Natural killer cell (primary cell): ENCODE data around the gene FRY. TPM values are rescaled to one million over a fixed set of nuclear protein-coding genes. Genes with fewer than 3 reads are reported as not detected.

Experiments
- ATAC-seq, 3 donors: fragments of 150-1000 bp in 2 of 3; fragments of 200-7000 bp in 1 of 3; cut with Tn5 transposase; 1 replicate in 1 of 3; 2 replicates in 2 of 3; pipeline ENCODE4 v1.10.0; 2021; ENCODE audit warnings: mild to moderate bottlenecking in 2 of 3, moderate library complexity in 2 of 3
- DNase-seq, 2 donors: peaks; one replicate each; pipeline versions ENCODE4 v3.0.0 to v3.0.0-alpha.2; 2013 to 2021; ENCODE audit warnings: mixed read lengths in 1 of 2
- H3K27ac ChIP-seq: one replicate; pipeline ENCODE4 v1.5.1; 2013; ENCODE audit warnings: mild to moderate bottlenecking, low read length
- H3K27me3 ChIP-seq: one replicate; pipeline ENCODE4 v1.6.1; 2013; ENCODE audit warnings: low read length; ENCODE audit not compliant: control insufficient read depth, insufficient read depth
- H3K36me3 ChIP-seq: one replicate; pipeline ENCODE4 v1.6.1; 2013; ENCODE audit warnings: low read length; ENCODE audit not compliant: control insufficient read depth, insufficient read depth
- H3K4me1 ChIP-seq: one replicate; pipeline ENCODE4 v1.6.1; 2013; ENCODE audit warnings: low read length; ENCODE audit not compliant: control insufficient read depth, insufficient read depth
- H3K4me3 ChIP-seq: one replicate; pipeline ENCODE4 v1.5.1; 2013; ENCODE audit warnings: low read length
- H3K9me3 ChIP-seq: one replicate; pipeline ENCODE4 v1.6.1; 2013; ENCODE audit warnings: low read length; ENCODE audit not compliant: control insufficient read depth, insufficient read depth
- H3K27ac Mint-ChIP-seq, 2 donors: one replicate each; pipeline ENCODE4 v1.8.0; 2022; ENCODE audit warnings: mild to moderate bottlenecking in 2 of 2, mixed read lengths in 2 of 2, moderate library complexity in 1 of 2
- H3K27me3 Mint-ChIP-seq, 2 donors: one replicate each; pipeline ENCODE4 v1.8.0; 2022; ENCODE audit warnings: low read depth in 2 of 2, mixed read lengths in 2 of 2
- H3K36me3 Mint-ChIP-seq: one replicate; pipeline ENCODE4 v1.8.0; 2022; ENCODE audit warnings: mixed read lengths
- H3K4me1 Mint-ChIP-seq, 2 donors: one replicate each; pipeline ENCODE4 v1.8.0; 2022; ENCODE audit warnings: mixed read lengths in 2 of 2
- H3K4me3 Mint-ChIP-seq: one replicate; pipeline ENCODE4 v1.8.0; 2022; ENCODE audit warnings: mild to moderate bottlenecking, moderate library complexity, mixed read lengths
- H3K9me3 Mint-ChIP-seq, 2 donors: one replicate each; pipeline ENCODE4 v1.8.0; 2022; ENCODE audit warnings: mixed read lengths in 2 of 2
- CTCF ChIP-seq: fragments of 200-600 bp; IDR thresholded peaks from one replicate; pipeline ENCODE4 v1.8.0; 2022; ENCODE audit warnings: antibody characterized with exemption
- WGBS: methylation state at CpG from one replicate; pipeline ENCODE4 v1.1.7; 2013; ENCODE audit warnings: missing lambda C conversion rate; ENCODE audit not compliant: insufficient coverage; 5-methylcytosine and 5-hydroxymethylcytosine counted together
- intact Hi-C: fragments of 100-400 bp; cut with micrococcal nuclease; formaldehyde crosslinking; loops from one replicate; pipeline ENCODE4 v1.14.2; 2022
- total RNA-seq, 4 donors: library from RNA; stranded (reverse); fragments of 120-200 nt in 1 of 4; gene quantifications; one replicate each; pipeline versions ENCODE4 v1.2.3 to v1.2.4, GENCODE V29; 2013 to 2022

FRY gene
- total RNA-seq, 3 donors from 2014 or later (not counting 1 experiment from before 2014, with no cell fraction given), result 25.1 to 52.1 (median 27.4) TPM

- H3K4me1 Mint-ChIP-seq, result no peaks in the 10 kb centered on the region
These were observed 66.7 kb downstream of the FRY start for GRCh38 chr13:32098272-32098671.

GRCh38 chr13:32105653-32106313 is 74.2 kb downstream of the FRY start:
- Histone ChIP-seq H3K27me3 (no peaks in the 10 kb centered on the region), H3K9me3 (no peaks in the 10 kb centered on the region), H3K4me3 (no peak overlapping the region), H3K4me1 (peaks cover 3% of the 10 kb centered on the region), H3K36me3 (no peaks in the 10 kb centered on the region), H3K27ac (no peak overlapping the region)
- TF ChIP-seq CTCF, result no peak
- no peaks in the 10 kb centered on the region for H3K27me3 Mint-ChIP-seq
- H3K9me3 Mint-ChIP-seq, result no peaks in the 10 kb centered on the region
- peaks cover 2 to 3% of the 10 kb centered on the region in 2 donors for H3K4me1 Mint-ChIP-seq
- intact Hi-C loops, result no loop called here
- H3K27ac Mint-ChIP-seq, result no peak overlapping the region
- ATAC-seq (no peak), DNase-seq (no peak)
- no peak overlapping the region for H3K4me3 Mint-ChIP-seq
- peaks cover 7% of the 10 kb centered on the region for H3K36me3 Mint-ChIP-seq

More at GRCh38 chr13:32098272-32098671, 66.7 kb downstream of the FRY start:
- ATAC-seq (no peak), DNase-seq (no peak)
- Histone ChIP-seq H3K27ac (no peak overlapping the region), H3K4me1 (no peaks in the 10 kb centered on the region), H3K4me3 (no peak overlapping the region), H3K27me3 (no peaks in the 10 kb centered on the region), H3K36me3 (no peaks in the 10 kb centered on the region), H3K9me3 (no peaks in the 10 kb centered on the region)
- Mint-ChIP-seq H3K4me3 (no peak overlapping the region), H3K27ac (no peak overlapping the region), H3K36me3 (no peaks in the 10 kb centered on the region), H3K9me3 (no peaks in the 10 kb centered on the region), H3K27me3 (no peaks in the 10 kb centered on the region)
- WGBS, result 88% methylated on average over 3 of the region's 3 CpGs
- intact Hi-C loops, result no loop called here
- no peak for TF ChIP-seq CTCF

- H3K36me3 ChIP-seq, result no peaks in the 10 kb centered on the region
- H3K4me1 ChIP-seq, result peaks cover 3% of the 10 kb centered on the region
- no peaks in the 10 kb centered on the region for H3K27me3 ChIP-seq
- H3K36me3 Mint-ChIP-seq, result peaks cover 7% of the 10 kb centered on the region
- H3K9me3 Mint-ChIP-seq, result no peaks in the 10 kb centered on the region
- H3K4me1 Mint-ChIP-seq, result peaks cover 4 to 9% of the 10 kb centered on the region in 2 donors
- no peak for DNase-seq
- H3K4me3 Mint-ChIP-seq, result no peak overlapping the region
- no peaks in the 10 kb centered on the region for H3K27me3 Mint-ChIP-seq
- 26% methylated on average over 4 of the region's 4 CpGs for WGBS
- no peak overlapping the region for H3K27ac Mint-ChIP-seq
- H3K27ac ChIP-seq, result no peak overlapping the region
- no peak for TF ChIP-seq CTCF
- intact Hi-C loops, result no loop called here
- no peak overlapping the region for H3K4me3 ChIP-seq
- ATAC-seq, result peak in 1 of 3 donors; percentile 61
- H3K9me3 ChIP-seq, result no peaks in the 10 kb centered on the region
These were observed 75.9 kb downstream of the FRY start for GRCh38 chr13:32107474-32107873.

- H3K4me1 Mint-ChIP-seq, result peaks cover 4 to 9% of the 10 kb centered on the region in 2 donors
- no peaks in the 10 kb centered on the region for H3K9me3 Mint-ChIP-seq
- no peaks in the 10 kb centered on the region for H3K36me3 ChIP-seq
- peaks cover 7% of the 10 kb centered on the region for H3K36me3 Mint-ChIP-seq
- H3K27ac ChIP-seq, result no peak overlapping the region
- H3K9me3 ChIP-seq, result no peaks in the 10 kb centered on the region
- H3K4me1 ChIP-seq, result peaks cover 3% of the 10 kb centered on the region
- DNase-seq, result no peak
- no peaks in the 10 kb centered on the region for H3K27me3 ChIP-seq
- WGBS, result 33% methylated on average over 1 of the region's 2 CpGs
- H3K27ac Mint-ChIP-seq, result no peak overlapping the region
- ATAC-seq, result no peak
- no peaks in the 10 kb centered on the region for H3K27me3 Mint-ChIP-seq
- intact Hi-C loops, result no loop called here
- no peak overlapping the region for H3K4me3 Mint-ChIP-seq
- no peak for TF ChIP-seq CTCF
- H3K4me3 ChIP-seq, result no peak overlapping the region
These were observed 76.4 kb downstream of the FRY start for GRCh38 chr13:32107973-32108372.
